HCT116 (cell line): ENCODE measurements around the gene TPD52L2. TPM values are rescaled to one million over a fixed set of nuclear protein-coding genes. Genes with fewer than 3 reads are reported as not detected.

Source experiments
- ATAC-seq: fragments of 200-7000 bp; cut with Tn5 transposase; 2 replicates; pipeline ENCODE4 v1.9.1; 2020; ENCODE audit warnings: mild to moderate bottlenecking, moderate library complexity
- BruUV-seq: library from RNA; stranded (reverse); fragments of 400-500 nt; replicated peaks from 2 replicates; lab custom pipeline; 2021; lab: Mats Ljungman, UMichigan
- CTCF ChIA-PET: fragments of 300-600 bp; sonication (Branson Sonifier 250); formaldehyde crosslinking; loops from one replicate; lab custom pipeline; 2021; ENCODE audit warnings: antibody characterized with exemption; lab: Charles Lee
- POLR2A ChIA-PET: fragments of 300-600, 350-600 bp; sonication (Branson Sonifier 250); formaldehyde crosslinking; loops from one replicate; lab custom pipeline; 2021; ENCODE audit warnings: antibody characterized with exemption; lab: Charles Lee
- RAD21 ChIA-PET, 2 experiments: fragments of 300-600 bp; sonication (Branson Sonifier 250); formaldehyde crosslinking; loops; one replicate each; lab custom pipeline; 2023; ENCODE audit warnings: low total read pairs in 2 of 2; ENCODE audit not compliant: uncharacterized antibody in 2 of 2, unreplicated experiment in 2 of 2, low non-redundant PET in 1 of 2; lab: Charles Lee
- DNase-seq: peaks from one replicate; pipeline ENCODE4 v3.0.0-alpha.2; 2010; ENCODE audit warnings: low read depth, low spot score
- H2AFZ ChIP-seq: fragments of 200-600 bp; shearing (Covaris generic), sonication (generic); 2 replicates; pipeline ENCODE4 v1.6.1; 2017; ENCODE audit warnings: low read depth, mixed run types, mixed read lengths, antibody characterized with exemption, low read length; ENCODE audit not compliant: poor library complexity, severe bottlenecking
- H3K27ac ChIP-seq: 2 replicates; pipeline ENCODE4 v1.5.1; 2012; ENCODE audit warnings: low read depth, low read length
- H3K27me3 ChIP-seq: fragments of 200-600 bp; sonication (generic); 2 replicates; pipeline ENCODE4 v1.6.1; 2016; ENCODE audit warnings: mixed run types, low read length, mixed read lengths; ENCODE audit not compliant: insufficient read depth
- H3K36me3 ChIP-seq, 2 experiments: fragments of 200-500 bp in 1 of 2; fragments of 200-600 bp in 1 of 2; sonication (Bioruptor generic) in 1 of 2; sonication (generic) in 1 of 2; 2 replicates each; pipeline versions ENCODE4 v1.5.1 to v1.6.1; 2014 to 2016; ENCODE audit warnings: low read length in 2 of 2, inconsistent platforms in 1 of 2, mixed read lengths in 1 of 2, mixed run types in 1 of 2; ENCODE audit not compliant: insufficient read depth in 2 of 2, control insufficient read depth in 1 of 2
- H3K4me1 ChIP-seq, 2 experiments: fragments of 200-600 bp in 1 of 2; sonication (generic) in 1 of 2; 2 replicates each; pipeline versions ENCODE4 v1.5.1 to v1.6.1; 2012 to 2017; ENCODE audit warnings: low read length in 2 of 2, inconsistent platforms in 1 of 2, mild to moderate bottlenecking in 1 of 2, mixed read lengths in 1 of 2, mixed run types in 1 of 2, moderate library complexity in 1 of 2; ENCODE audit not compliant: insufficient read depth in 2 of 2, control insufficient read depth in 1 of 2
- H3K4me2 ChIP-seq: fragments of 200-600 bp; sonication (generic); 2 replicates; pipeline ENCODE4 v1.6.1; 2017; ENCODE audit warnings: mixed run types, low read length, mixed read lengths
- H3K4me3 ChIP-seq, 2 experiments: fragments of 200-600 bp in 1 of 2; sonication (generic) in 1 of 2; replicated peaks in 1 of 2; 2 replicates each; pipeline ENCODE4 v1.5.1; 2011 to 2016; ENCODE audit warnings: low read length in 2 of 2, control low read depth in 1 of 2, low read depth in 1 of 2, mild to moderate bottlenecking in 1 of 2, mixed read lengths in 1 of 2, mixed run types in 1 of 2
- H3K79me2 ChIP-seq: fragments of 200-600 bp; sonication (generic); 2 replicates; pipeline ENCODE4 v1.6.1; 2017; ENCODE audit warnings: mild to moderate bottlenecking, mixed run types, low read length, moderate library complexity, mixed read lengths; ENCODE audit not compliant: insufficient read depth
- H3K9ac ChIP-seq: fragments of 200-600 bp; sonication (generic); 2 replicates; pipeline ENCODE4 v1.6.1; 2016; ENCODE audit warnings: low read length, mixed read lengths
- H3K9me2 ChIP-seq: fragments of 200-600 bp; sonication (generic), shearing (Covaris generic); 2 replicates; pipeline ENCODE4 v1.6.1; 2017; ENCODE audit warnings: mixed run types, mild to moderate bottlenecking, moderate library complexity; ENCODE audit not compliant: insufficient read depth
- H3K9me3 ChIP-seq, 2 experiments: fragments of 200-500 bp in 1 of 2; fragments of 200-600 bp in 1 of 2; sonication (Bioruptor generic) in 1 of 2; sonication (generic) in 1 of 2; 2 replicates each; pipeline ENCODE4 v1.6.1; 2014 to 2017; ENCODE audit warnings: low read length in 2 of 2, mixed read lengths in 2 of 2, inconsistent platforms in 1 of 2, low read depth in 1 of 2, mild to moderate bottlenecking in 1 of 2, mixed run types in 1 of 2, moderate library complexity in 1 of 2; ENCODE audit not compliant: control insufficient read depth in 1 of 2, insufficient read depth in 1 of 2
- H4K20me1 ChIP-seq: fragments of 200-600 bp; sonication (generic), shearing (Covaris generic); 2 replicates; pipeline ENCODE4 v1.6.1; 2017; ENCODE audit warnings: mixed run types, mild to moderate bottlenecking, moderate library complexity; ENCODE audit not compliant: insufficient read depth
- FOSL1 ChIP-seq: IDR thresholded peaks from 2 replicates; pipeline ENCODE4 v1.6.1; 2012; ENCODE audit warnings: low read depth
- SP1 ChIP-seq: IDR thresholded peaks from 2 replicates; pipeline ENCODE4 v1.6.1; 2012; ENCODE audit warnings: low read depth
- intact Hi-C: fragments of 100-400 bp; cut with micrococcal nuclease; formaldehyde crosslinking; loops from 2 replicates; pipeline ENCODE4 v1.10.0; 2022
- total RNA-seq: library from RNA; stranded (reverse); gene quantifications from one replicate; pipeline ENCODE4 v1.2.1, GENCODE V29; 2021; ENCODE audit not compliant: unreplicated experiment
- TF ChIP-seq, protein P1 (sequence below), 3 experiments: fragments of 200-600 bp in 1 of 3; sonication (generic) in 1 of 3; IDR thresholded peaks in 2 of 3; conservative IDR thresholded peaks in 1 of 3; 2 replicates each; pipeline ENCODE4 v1.5.1; 2012 to 2017; ENCODE audit warnings: low read depth in 2 of 3, low read length in 2 of 3, antibody characterized with exemption in 1 of 3, borderline replicate concordance in 1 of 3, control low read depth in 1 of 3, mild to moderate bottlenecking in 1 of 3, mixed read lengths in 1 of 3, mixed run types in 1 of 3, moderate library complexity in 1 of 3; ENCODE audit not compliant: insufficient read depth in 1 of 3

Gene TPD52L2
- total RNA-seq, 1 experiment from 2014 or later = 149 TPM

DNA sequence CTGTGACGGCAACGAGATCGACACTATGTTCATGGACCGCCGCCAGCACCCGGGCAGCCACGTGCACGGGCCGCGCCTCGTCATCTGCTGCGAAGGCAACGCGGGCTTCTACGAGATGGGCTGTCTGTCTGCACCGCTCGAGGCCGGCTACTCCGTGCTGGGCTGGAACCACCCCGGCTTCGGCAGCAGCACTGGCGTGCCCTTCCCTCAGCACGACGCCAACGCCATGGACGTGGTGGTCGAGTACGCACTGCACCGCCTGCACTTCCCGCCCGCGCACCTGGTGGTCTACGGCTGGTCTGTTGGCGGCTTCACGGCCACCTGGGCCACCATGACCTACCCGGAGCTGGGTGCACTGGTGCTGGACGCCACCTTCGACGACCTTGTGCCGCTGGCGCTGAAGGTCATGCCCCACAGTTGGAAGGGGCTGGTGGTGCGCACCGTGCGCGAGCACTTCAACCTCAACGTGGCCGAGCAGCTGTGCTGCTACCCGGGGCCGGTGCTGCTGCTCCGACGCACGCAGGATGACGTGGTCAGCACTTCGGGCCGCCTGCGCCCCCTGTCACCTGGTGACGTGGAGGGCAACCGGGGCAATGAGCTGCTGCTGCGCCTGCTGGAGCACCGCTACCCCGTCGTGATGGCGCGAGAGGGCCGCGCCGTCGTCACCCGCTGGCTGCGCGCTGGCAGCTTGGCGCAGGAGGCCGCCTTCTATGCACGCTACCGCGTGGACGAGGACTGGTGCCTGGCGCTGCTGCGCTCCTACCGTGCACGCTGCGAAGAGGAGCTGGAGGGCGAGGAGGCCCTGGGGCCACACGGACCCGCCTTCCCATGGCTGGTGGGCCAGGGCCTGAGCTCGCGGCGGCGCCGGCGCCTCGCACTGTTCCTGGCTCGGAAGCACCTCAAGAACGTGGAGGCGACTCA is 2.8 kb upstream of the TPD52L2 start:
- no peaks in the 10 kb centered on the region for H3K9me3 ChIP-seq
- H3K4me2 ChIP-seq = no peak overlapping the region
- RAD21 ChIA-PET = interaction anchor here in 1 of 2 experiments (1.1 kb wide), 1 partner anchor 325 kb away, joined by 3 read pairs; the partner anchor contains the start of gene PTK6
- DNase-seq = no peak
- no peaks in the 10 kb centered on the region for H3K27me3 ChIP-seq
- no TSS peak for BruUV-seq
- H3K79me2 ChIP-seq = peaks cover 33% of the 10 kb centered on the region
- peaks cover 16 to 31% of the 10 kb centered on the region in 2 experiments for H3K4me1 ChIP-seq
- ATAC-seq = no peak
- peaks cover 0 to 11% of the 10 kb centered on the region in 2 experiments; a peak in 2 of 4 replicates for H3K36me3 ChIP-seq
- CTCF ChIA-PET = interaction anchor here (0.8 kb wide), 1 partner anchor 220 kb away, joined by 3 read pairs; no protein-coding TSS in a partner anchor
- H3K4me3 ChIP-seq = no peak overlapping the region
- intact Hi-C loops = loop anchor here (10.0 kb wide), 2 partner anchors 113 to 127 kb away; partner anchors contain the start of genes LIME1, SAMD10 and SLC2A4RG
- no peak overlapping the region; the same call in 1 of the 2 replicates for H3K27ac ChIP-seq
- no peaks in the 10 kb centered on the region for H4K20me1 ChIP-seq
- POLR2A ChIA-PET = interaction anchor here (0.7 kb wide), 1 partner anchor 10 kb away, joined by 3 read pairs; no protein-coding TSS in a partner anchor
- H3K9me2 ChIP-seq = no peaks in the 10 kb centered on the region
- no peak overlapping the region for H3K9ac ChIP-seq
- TF ChIP-seq SP1 (no peak), FOSL1 (no peak)
- TF ChIP-seq, protein P1, sequence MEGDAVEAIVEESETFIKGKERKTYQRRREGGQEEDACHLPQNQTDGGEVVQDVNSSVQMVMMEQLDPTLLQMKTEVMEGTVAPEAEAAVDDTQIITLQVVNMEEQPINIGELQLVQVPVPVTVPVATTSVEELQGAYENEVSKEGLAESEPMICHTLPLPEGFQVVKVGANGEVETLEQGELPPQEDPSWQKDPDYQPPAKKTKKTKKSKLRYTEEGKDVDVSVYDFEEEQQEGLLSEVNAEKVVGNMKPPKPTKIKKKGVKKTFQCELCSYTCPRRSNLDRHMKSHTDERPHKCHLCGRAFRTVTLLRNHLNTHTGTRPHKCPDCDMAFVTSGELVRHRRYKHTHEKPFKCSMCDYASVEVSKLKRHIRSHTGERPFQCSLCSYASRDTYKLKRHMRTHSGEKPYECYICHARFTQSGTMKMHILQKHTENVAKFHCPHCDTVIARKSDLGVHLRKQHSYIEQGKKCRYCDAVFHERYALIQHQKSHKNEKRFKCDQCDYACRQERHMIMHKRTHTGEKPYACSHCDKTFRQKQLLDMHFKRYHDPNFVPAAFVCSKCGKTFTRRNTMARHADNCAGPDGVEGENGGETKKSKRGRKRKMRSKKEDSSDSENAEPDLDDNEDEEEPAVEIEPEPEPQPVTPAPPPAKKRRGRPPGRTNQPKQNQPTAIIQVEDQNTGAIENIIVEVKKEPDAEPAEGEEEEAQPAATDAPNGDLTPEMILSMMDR (IDR thresholded peaks at IDR 0.05 in 2 of 3, conservative IDR thresholded peaks at IDR 0.05 in 1 of 3; ENCODE audit: borderline replicate concordance in 1 of 3, insufficient read depth in 1 of 3, low read depth in 2 of 3, low read length in 2 of 3) = no peak
- no peak overlapping the region for H2AFZ ChIP-seq
